ENCODE results near the gene KMT2C. TPM values are rescaled to one million over a fixed set of nuclear protein-coding genes. Genes with fewer than 3 reads are reported as not detected.

KMT2C gene
- total and polyA plus RNA-seq, 2 experiments from 2014 or later: 21.9 to 47.7 TPM

DNA sequence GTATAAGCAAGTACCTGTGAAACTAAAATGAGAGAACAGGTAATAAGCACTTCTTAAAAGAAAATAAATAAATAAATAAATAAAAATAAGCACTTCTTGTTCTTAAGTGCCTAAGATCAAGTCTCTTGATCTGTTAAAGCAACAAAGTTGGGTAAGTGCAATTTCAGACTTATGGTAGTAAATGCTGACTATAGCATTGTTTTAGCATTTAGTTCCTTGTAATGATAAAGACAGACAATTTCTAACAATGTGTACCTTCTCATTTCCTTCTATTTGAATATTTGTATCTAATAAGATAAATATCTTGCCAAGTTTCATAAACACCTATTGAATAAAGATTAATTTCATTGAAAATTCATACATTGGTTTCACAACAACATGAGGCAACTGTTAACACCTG lies 323.0 kb downstream of the KMT2C start:
- H3K4me1 ChIP-seq (ENCODE audit: insufficient read depth): no peaks in the 10 kb centered on the region
- H3K4me2 ChIP-seq: no peak overlapping the region
- no peak overlapping the region for H3K27ac ChIP-seq
- H3K9me3 ChIP-seq (ENCODE audit: low read depth): no peaks in the 10 kb centered on the region
- no peak overlapping the region for H2AFZ ChIP-seq
- no peak for DNase-seq (ENCODE audit: low spot score)
- no peaks in the 10 kb centered on the region for H3K27me3 ChIP-seq
- H3K4me3 ChIP-seq: no peak overlapping the region
- no peaks in the 10 kb centered on the region for H3K36me3 ChIP-seq (replicated peaks; ENCODE audit: insufficient read depth, low read depth)
- no peaks in the 10 kb centered on the region for H4K20me1 ChIP-seq (ENCODE audit: insufficient read depth, poor library complexity, severe bottlenecking)
- H3K79me2 ChIP-seq: no peaks in the 10 kb centered on the region
- TF ChIP-seq EZH2 (IDR thresholded peaks at IDR 0.05; ENCODE audit: borderline replicate concordance) (no peak), EZH2phosphoT487 (IDR thresholded peaks at IDR 0.05; ENCODE audit: low read depth, severe bottlenecking, unreplicated experiment) (no peak)
- TF ChIP-seq, protein P1, sequence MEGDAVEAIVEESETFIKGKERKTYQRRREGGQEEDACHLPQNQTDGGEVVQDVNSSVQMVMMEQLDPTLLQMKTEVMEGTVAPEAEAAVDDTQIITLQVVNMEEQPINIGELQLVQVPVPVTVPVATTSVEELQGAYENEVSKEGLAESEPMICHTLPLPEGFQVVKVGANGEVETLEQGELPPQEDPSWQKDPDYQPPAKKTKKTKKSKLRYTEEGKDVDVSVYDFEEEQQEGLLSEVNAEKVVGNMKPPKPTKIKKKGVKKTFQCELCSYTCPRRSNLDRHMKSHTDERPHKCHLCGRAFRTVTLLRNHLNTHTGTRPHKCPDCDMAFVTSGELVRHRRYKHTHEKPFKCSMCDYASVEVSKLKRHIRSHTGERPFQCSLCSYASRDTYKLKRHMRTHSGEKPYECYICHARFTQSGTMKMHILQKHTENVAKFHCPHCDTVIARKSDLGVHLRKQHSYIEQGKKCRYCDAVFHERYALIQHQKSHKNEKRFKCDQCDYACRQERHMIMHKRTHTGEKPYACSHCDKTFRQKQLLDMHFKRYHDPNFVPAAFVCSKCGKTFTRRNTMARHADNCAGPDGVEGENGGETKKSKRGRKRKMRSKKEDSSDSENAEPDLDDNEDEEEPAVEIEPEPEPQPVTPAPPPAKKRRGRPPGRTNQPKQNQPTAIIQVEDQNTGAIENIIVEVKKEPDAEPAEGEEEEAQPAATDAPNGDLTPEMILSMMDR (IDR thresholded peaks at IDR 0.05; ENCODE audit: poor library complexity): no peak
- no peaks in the 10 kb centered on the region for H3K9me2 ChIP-seq (replicated peaks; ENCODE audit: insufficient read depth)

DNA sequence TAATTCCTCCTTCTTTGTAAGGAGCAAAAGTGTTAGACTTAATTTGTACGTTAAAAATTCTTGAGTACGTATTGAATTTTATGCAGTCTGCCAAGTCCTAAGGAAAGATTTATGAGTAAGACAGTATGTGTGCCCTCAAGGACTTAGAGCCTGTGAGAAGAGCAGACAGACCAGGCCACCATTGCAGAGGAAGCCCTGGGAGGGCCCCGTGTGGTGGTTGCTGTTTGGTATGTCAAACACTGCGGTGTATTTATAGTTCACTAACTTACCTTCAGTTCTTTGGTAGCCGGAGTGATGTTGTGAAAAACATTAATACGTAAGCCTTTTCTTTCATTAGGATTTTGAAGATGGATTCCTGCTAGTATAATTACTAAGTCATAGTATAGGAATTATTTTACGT lies 327.4 kb downstream of the KMT2C start:
- H4K20me1 ChIP-seq (ENCODE audit: insufficient read depth, poor library complexity, severe bottlenecking): no peaks in the 10 kb centered on the region
- no peak overlapping the region for H3K4me3 ChIP-seq
- no peaks in the 10 kb centered on the region for H3K9me3 ChIP-seq (ENCODE audit: low read depth)
- no peaks in the 10 kb centered on the region for H3K79me2 ChIP-seq
- H3K9me2 ChIP-seq (replicated peaks; ENCODE audit: insufficient read depth): no peaks in the 10 kb centered on the region
- TF ChIP-seq EZH2phosphoT487 (IDR thresholded peaks at IDR 0.05; ENCODE audit: low read depth, severe bottlenecking, unreplicated experiment) (no peak), EZH2 (IDR thresholded peaks at IDR 0.05; ENCODE audit: borderline replicate concordance) (no peak)
- TF ChIP-seq, protein P1 (IDR thresholded peaks at IDR 0.05; ENCODE audit: poor library complexity): no peak
- H3K27ac ChIP-seq: no peak overlapping the region
- no peak overlapping the region for H2AFZ ChIP-seq
- DNase-seq (ENCODE audit: low spot score): no peak
- no peak overlapping the region for H3K4me2 ChIP-seq
- no peaks in the 10 kb centered on the region for H3K36me3 ChIP-seq (replicated peaks; ENCODE audit: insufficient read depth, low read depth)
- no peaks in the 10 kb centered on the region for H3K27me3 ChIP-seq
- no peaks in the 10 kb centered on the region for H3K4me1 ChIP-seq (ENCODE audit: insufficient read depth)
- WGBS (ENCODE audit: low lambda C conversion rate, missing lambda C conversion rate): 70% methylated on average over 7 of the region's 7 CpGs

DNA sequence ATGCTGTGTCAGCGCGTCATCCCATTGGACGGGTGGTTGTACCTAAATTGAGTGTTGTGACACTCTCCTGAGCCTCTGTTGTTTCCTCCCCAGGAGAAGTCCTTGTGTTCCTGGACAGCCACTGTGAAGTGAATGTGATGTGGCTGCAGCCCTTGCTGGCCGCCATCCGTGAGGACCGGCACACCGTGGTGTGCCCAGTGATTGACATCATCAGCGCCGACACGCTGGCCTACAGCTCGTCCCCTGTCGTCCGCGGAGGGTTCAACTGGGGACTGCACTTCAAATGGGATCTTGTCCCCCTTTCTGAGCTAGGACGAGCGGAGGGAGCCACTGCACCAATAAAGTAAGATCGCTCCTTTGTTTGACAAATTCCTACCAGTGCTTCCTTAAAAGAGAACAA lies 327.9 kb downstream of the KMT2C start:
- TF ChIP-seq EZH2phosphoT487 (IDR thresholded peaks at IDR 0.05; ENCODE audit: low read depth, severe bottlenecking, unreplicated experiment) (no peak), EZH2 (IDR thresholded peaks at IDR 0.05; ENCODE audit: borderline replicate concordance) (no peak)
- TF ChIP-seq, protein P1 (IDR thresholded peaks at IDR 0.05; ENCODE audit: poor library complexity): no peak
- Histone ChIP-seq H2AFZ (no peak overlapping the region), H3K79me2 (no peaks in the 10 kb centered on the region), H3K36me3 (replicated peaks; ENCODE audit: insufficient read depth, low read depth) (no peaks in the 10 kb centered on the region), H3K9me3 (ENCODE audit: low read depth) (no peaks in the 10 kb centered on the region), H3K27me3 (no peaks in the 10 kb centered on the region), H4K20me1 (ENCODE audit: insufficient read depth, poor library complexity, severe bottlenecking) (no peaks in the 10 kb centered on the region), H3K27ac (no peak overlapping the region), H3K4me3 (no peak overlapping the region), H3K4me1 (ENCODE audit: insufficient read depth) (no peaks in the 10 kb centered on the region), H3K9me2 (replicated peaks; ENCODE audit: insufficient read depth) (no peaks in the 10 kb centered on the region), H3K4me2 (no peak overlapping the region)
- DNase-seq (ENCODE audit: low spot score): no peak
- 96% methylated on average over 17 of the region's 17 CpGs for WGBS (ENCODE audit: low lambda C conversion rate, missing lambda C conversion rate)

DNA sequence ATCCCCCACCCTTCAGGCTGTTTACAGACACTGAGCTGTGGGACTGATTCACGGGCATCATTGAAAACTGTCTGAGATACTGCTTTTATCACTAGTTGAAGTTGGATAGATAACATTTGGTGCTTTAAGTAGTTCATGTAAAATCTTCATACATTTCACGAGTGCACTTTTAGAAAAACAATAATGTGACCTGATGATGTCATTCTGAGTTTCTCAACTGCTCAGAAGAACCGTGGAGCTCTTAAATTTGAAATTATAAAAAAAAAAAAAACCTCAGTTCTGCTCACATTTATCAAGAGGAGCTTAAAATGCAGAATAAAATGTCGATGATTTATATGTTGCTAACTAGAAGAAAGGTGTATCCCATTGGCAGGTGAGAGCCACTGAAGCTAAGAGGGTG lies 328.8 kb downstream of the KMT2C start:
- no peaks in the 10 kb centered on the region for H3K27me3 ChIP-seq
- H3K9me3 ChIP-seq (ENCODE audit: low read depth): no peaks in the 10 kb centered on the region
- DNase-seq (ENCODE audit: low spot score): no peak
- no peak overlapping the region for H3K27ac ChIP-seq
- no peaks in the 10 kb centered on the region for H3K79me2 ChIP-seq
- 79% methylated on average over 4 of the region's 4 CpGs for WGBS (ENCODE audit: low lambda C conversion rate, missing lambda C conversion rate)
- H3K9me2 ChIP-seq (replicated peaks; ENCODE audit: insufficient read depth): no peaks in the 10 kb centered on the region
- H3K4me1 ChIP-seq (ENCODE audit: insufficient read depth): no peaks in the 10 kb centered on the region
- no peak for TF ChIP-seq EZH2 (IDR thresholded peaks at IDR 0.05; ENCODE audit: borderline replicate concordance)
- TF ChIP-seq, protein P1 (IDR thresholded peaks at IDR 0.05; ENCODE audit: poor library complexity): no peak
- no peak for TF ChIP-seq EZH2phosphoT487 (IDR thresholded peaks at IDR 0.05; ENCODE audit: low read depth, severe bottlenecking, unreplicated experiment)
- H2AFZ ChIP-seq: no peak overlapping the region
- no peaks in the 10 kb centered on the region for H3K36me3 ChIP-seq (replicated peaks; ENCODE audit: insufficient read depth, low read depth)
- H3K4me2 ChIP-seq: no peak overlapping the region
- no peak overlapping the region for H3K4me3 ChIP-seq
- H4K20me1 ChIP-seq (ENCODE audit: insufficient read depth, poor library complexity, severe bottlenecking): no peaks in the 10 kb centered on the region
